Hepatocyte (in vitro differentiated cells): Measurements from ENCODE around the gene TXNDC11.

Experiments used
- EZH2 ChIP-seq: fragments of 200-600 bp; sonication (generic); IDR thresholded peaks from 2 replicates; pipeline ENCODE4 v1.6.1; 2016; ENCODE audit warnings: antibody characterized with exemption, mild to moderate bottlenecking, borderline replicate concordance
- TF ChIP-seq, protein P1 (sequence below): fragments of 200-600 bp; sonication (generic); IDR thresholded peaks from 2 replicates; pipeline ENCODE4 v1.5.1; 2016; ENCODE audit warnings: antibody characterized with exemption, mild to moderate bottlenecking; ENCODE audit not compliant: poor library complexity

DNA sequence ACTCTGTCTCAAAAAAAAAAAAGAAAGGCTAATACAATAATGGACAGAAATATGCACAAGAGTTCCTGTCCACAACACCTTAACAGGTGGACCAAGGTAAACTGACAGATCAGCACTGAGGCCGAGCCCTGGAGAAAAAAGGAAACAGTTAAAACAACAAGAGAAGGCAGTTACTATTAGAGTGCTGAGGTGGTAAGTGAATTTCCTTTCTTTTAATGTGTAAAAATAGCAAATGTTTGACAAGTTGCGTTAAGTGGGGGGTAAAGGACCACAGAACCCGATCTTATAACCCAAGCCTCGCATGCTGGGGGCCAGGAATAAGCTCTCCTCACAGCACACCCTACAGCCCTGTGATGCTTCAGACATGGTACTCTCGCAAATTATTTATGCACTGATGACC is 24.8 kb downstream of the TXNDC11 start:
- no peak for TF ChIP-seq EZH2
- TF ChIP-seq, protein P1, sequence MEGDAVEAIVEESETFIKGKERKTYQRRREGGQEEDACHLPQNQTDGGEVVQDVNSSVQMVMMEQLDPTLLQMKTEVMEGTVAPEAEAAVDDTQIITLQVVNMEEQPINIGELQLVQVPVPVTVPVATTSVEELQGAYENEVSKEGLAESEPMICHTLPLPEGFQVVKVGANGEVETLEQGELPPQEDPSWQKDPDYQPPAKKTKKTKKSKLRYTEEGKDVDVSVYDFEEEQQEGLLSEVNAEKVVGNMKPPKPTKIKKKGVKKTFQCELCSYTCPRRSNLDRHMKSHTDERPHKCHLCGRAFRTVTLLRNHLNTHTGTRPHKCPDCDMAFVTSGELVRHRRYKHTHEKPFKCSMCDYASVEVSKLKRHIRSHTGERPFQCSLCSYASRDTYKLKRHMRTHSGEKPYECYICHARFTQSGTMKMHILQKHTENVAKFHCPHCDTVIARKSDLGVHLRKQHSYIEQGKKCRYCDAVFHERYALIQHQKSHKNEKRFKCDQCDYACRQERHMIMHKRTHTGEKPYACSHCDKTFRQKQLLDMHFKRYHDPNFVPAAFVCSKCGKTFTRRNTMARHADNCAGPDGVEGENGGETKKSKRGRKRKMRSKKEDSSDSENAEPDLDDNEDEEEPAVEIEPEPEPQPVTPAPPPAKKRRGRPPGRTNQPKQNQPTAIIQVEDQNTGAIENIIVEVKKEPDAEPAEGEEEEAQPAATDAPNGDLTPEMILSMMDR: no peak
